Endothelial cell of umbilical vein (primary cell): Measurements from ENCODE around the gene FLG. TPM values are rescaled to one million over a fixed set of nuclear protein-coding genes. Genes with fewer than 3 reads are reported as not detected.

ENCODE experiments used
- BruUV-seq: library from RNA; stranded (reverse); fragments of 400-500 nt; replicated peaks from 2 replicates; lab custom pipeline; 2021; lab: Mats Ljungman, UMichigan
- CTCF ChIA-PET: fragments of 300-600, 350-600 bp; sonication (Branson Sonifier 250); formaldehyde crosslinking; loops from one replicate; lab custom pipeline; 2021; ENCODE audit warnings: antibody characterized with exemption, inconsistent platforms; lab: Charles Lee
- POLR2A ChIA-PET: fragments of 300-600, 350-600 bp; sonication (Branson Sonifier 250); formaldehyde crosslinking; loops from one replicate; lab custom pipeline; 2021; ENCODE audit warnings: antibody characterized with exemption, inconsistent platforms; lab: Charles Lee
- DNase-seq: peaks from one replicate; pipeline ENCODE4 v3.0.0-alpha.2; 2011; ENCODE audit warnings: low read depth, low spot score
- FAIRE-seq: peaks from 2 replicates; lab custom pipeline; 2011; peaks lifted over from hg19 to GRCh38; lab: Jason Lieb, UNC
- H2AFZ ChIP-seq: 2 replicates; pipeline ENCODE4 v1.6.0; 2012; ENCODE audit warnings: low read depth, low read length, control low read depth, inconsistent platforms
- H3K27ac ChIP-seq: 2 replicates; pipeline ENCODE4 v1.5.1; 2011; ENCODE audit warnings: low read depth, mild to moderate bottlenecking, control low read depth, low read length, moderate library complexity; ENCODE audit not compliant: insufficient read depth
- H3K27me3 ChIP-seq, 2 experiments: 2 replicates each; pipeline versions ENCODE4 v1.6.0 to v1.6.1; 2011; ENCODE audit warnings: low read length in 2 of 2, mixed read lengths in 1 of 2; ENCODE audit not compliant: control insufficient read depth in 2 of 2, insufficient read depth in 2 of 2
- H3K36me3 ChIP-seq, 2 experiments: 2 replicates in 1 of 2; 3 replicates in 1 of 2; pipeline ENCODE4 v1.5.1; 2011; ENCODE audit warnings: low read length in 2 of 2, mild to moderate bottlenecking in 1 of 2, moderate library complexity in 1 of 2; ENCODE audit not compliant: control insufficient read depth in 2 of 2, insufficient read depth in 2 of 2; ENCODE audit errors: extremely low read depth in 1 of 2
- H3K4me1 ChIP-seq: 3 replicates; pipeline ENCODE4 v1.5.1; 2011; ENCODE audit warnings: mild to moderate bottlenecking, low read length; ENCODE audit not compliant: control insufficient read depth, insufficient read depth; ENCODE audit errors: extremely low read depth
- H3K4me2 ChIP-seq: 2 replicates; pipeline ENCODE4 v1.6.1; 2011; ENCODE audit warnings: low read length, control low read depth, mixed read lengths; ENCODE audit not compliant: insufficient read depth
- H3K4me3 ChIP-seq, 3 experiments: fragments of 200-600 bp in 1 of 3; sonication (generic), shearing (Covaris generic) in 1 of 3; replicated peaks in 1 of 3; 2 replicates each; pipeline ENCODE4 v1.5.1; 2011 to 2016; ENCODE audit warnings: control low read depth in 3 of 3, low read length in 3 of 3, mild to moderate bottlenecking in 2 of 3, inconsistent platforms in 1 of 3, low read depth in 1 of 3, moderate library complexity in 1 of 3; ENCODE audit not compliant: insufficient read depth in 1 of 3
- H3K79me2 ChIP-seq: 2 replicates; pipeline ENCODE4 v1.6.0; 2012; ENCODE audit warnings: low read length, inconsistent platforms; ENCODE audit not compliant: control insufficient read depth, insufficient read depth
- H3K9ac ChIP-seq: replicated peaks from 2 replicates; pipeline ENCODE3; 2011; ENCODE audit warnings: low read length, control low read depth; ENCODE audit not compliant: insufficient read depth; ENCODE audit errors: extremely low read depth
- H3K9me1 ChIP-seq: replicated peaks from 3 replicates; pipeline ENCODE4 v1.6.0; 2011; ENCODE audit warnings: mild to moderate bottlenecking, low read length; ENCODE audit not compliant: control insufficient read depth, insufficient read depth; ENCODE audit errors: extremely low read depth
- H3K9me3 ChIP-seq: replicated peaks from 2 replicates; pipeline ENCODE4 v1.5.1; 2012; ENCODE audit warnings: low read length, inconsistent platforms; ENCODE audit not compliant: control insufficient read depth, insufficient read depth
- H4K20me1 ChIP-seq: replicated peaks from 2 replicates; pipeline ENCODE3; 2011; ENCODE audit warnings: mild to moderate bottlenecking, low read length; ENCODE audit not compliant: control insufficient read depth, insufficient read depth; ENCODE audit errors: extremely low read depth
- CTCF ChIP-seq, 2 donors: IDR thresholded peaks; 1 replicate in 1 of 2; 2 replicates in 1 of 2; pipeline ENCODE4 v1.5.1; 2011; ENCODE audit warnings: low read length in 2 of 2, mild to moderate bottlenecking in 2 of 2, moderate library complexity in 2 of 2, control low read depth in 1 of 2, inconsistent platforms in 1 of 2, low read depth in 1 of 2; ENCODE audit not compliant: insufficient read depth in 1 of 2; ENCODE audit errors: extremely low read depth in 1 of 2
- EZH2 ChIP-seq: IDR thresholded peaks from 2 replicates; pipeline ENCODE4 v1.6.1; 2012; ENCODE audit warnings: borderline replicate concordance, low read depth, mild to moderate bottlenecking, moderate library complexity, low read length, inconsistent platforms; ENCODE audit not compliant: severe bottlenecking
- FOS ChIP-seq: IDR thresholded peaks from 2 replicates; pipeline ENCODE4 v1.6.1; 2011; ENCODE audit warnings: mild to moderate bottlenecking, low read length, moderate library complexity, borderline replicate concordance; ENCODE audit not compliant: insufficient read depth
- GATA2 ChIP-seq: IDR thresholded peaks from 2 replicates; pipeline ENCODE4 v1.7.0; 2011; ENCODE audit warnings: low read depth, mild to moderate bottlenecking, moderate library complexity, mixed read lengths, low read length; ENCODE audit not compliant: insufficient read length, insufficient read depth
- JUN ChIP-seq: IDR thresholded peaks from 2 replicates; pipeline ENCODE4 v1.6.1; 2011; ENCODE audit warnings: borderline replicate concordance, low read depth; ENCODE audit not compliant: insufficient read length, insufficient read depth
- MAX ChIP-seq: IDR thresholded peaks from 2 replicates; pipeline ENCODE4 v1.6.1; 2011; ENCODE audit not compliant: insufficient read depth, insufficient read length
- MYC ChIP-seq: IDR thresholded peaks from one replicate; pipeline ENCODE4 v1.6.1; 2011; ENCODE audit warnings: mild to moderate bottlenecking, low read depth, low read length
- POLR2A ChIP-seq: IDR thresholded peaks from 2 replicates; pipeline ENCODE4 v1.6.1; 2012; ENCODE audit warnings: low read depth, mild to moderate bottlenecking, control low read depth, low read length
- POLR2AphosphoS5 ChIP-seq: IDR thresholded peaks from 2 replicates; pipeline ENCODE4 v1.6.1; 2012; ENCODE audit warnings: low read depth, mild to moderate bottlenecking, control low read depth, low read length, moderate library complexity; ENCODE audit not compliant: insufficient read depth
- dilution Hi-C: fragments of 300-500 bp; cut with MboI; formaldehyde crosslinking; loops from one replicate; pipeline ENCODE4 v1.15.0; 2019; ENCODE audit warnings: low sequenced_read_pairs; ENCODE audit not compliant: extremely low pct_ligation_motif_present
- intact Hi-C: fragments of 100-400 bp; cut with micrococcal nuclease; formaldehyde crosslinking; loops from one replicate; pipeline ENCODE4 v1.10.0; 2022
- polyA plus RNA-seq, 4 experiments: library from polyadenylated mRNA; depleted of rRNA in 3 of 4; stranded (reverse) in 3 of 4; unstranded in 1 of 4; fragments of >200 nt; gene quantifications; 2 replicates each; pipeline versions ENCODE4 v1.2.1 to v1.2.3, GENCODE V29; 2011 to 2012; ENCODE audit warnings: missing spikeins in 1 of 4
- total RNA-seq: library from RNA; stranded (reverse); gene quantifications from 2 replicates; pipeline ENCODE4 v1.2.3, GENCODE V29; 2021

The FLG gene
- total and polyA plus RNA-seq, 2 donors (not counting 3 experiments of a cell fraction or from before 2014, with no cell fraction given), result not detected

GRCh38 chr1:152335399-152335798, 10.4 kb upstream of the FLG start:
- Histone ChIP-seq H3K4me2 (no peak overlapping the region), H2AFZ (no peak overlapping the region), H3K79me2 (no peaks in the 10 kb centered on the region), H3K9me3 (no peaks in the 10 kb centered on the region), H4K20me1 (no peaks in the 10 kb centered on the region), H3K27me3 (no peaks in the 10 kb centered on the region), H3K9ac (no peak overlapping the region), H3K4me1 (no peaks in the 10 kb centered on the region), H3K27ac (no peak overlapping the region), H3K36me3 (no peaks in the 10 kb centered on the region), H3K4me3 (no peak overlapping the region), H3K9me1 (no peaks in the 10 kb centered on the region)
- POLR2A ChIA-PET, result no interaction called here
- DNase-seq, result no peak
- dilution Hi-C loops (no loop called here), intact Hi-C loops (no loop called here)
- TF ChIP-seq POLR2AphosphoS5 (no peak), CTCF (IDR thresholded peaks at IDR 0.05; ENCODE audit: extremely low read depth in 1 of 2, insufficient read depth in 1 of 2, low read depth in 1 of 2, low read length in 2 of 2) (no peak), MYC (no peak), EZH2 (no peak), MAX (no peak), JUN (no peak), FOS (no peak), POLR2A (no peak), GATA2 (no peak)
- CTCF ChIA-PET, result interaction anchor here (1.3 to 4.7 kb wide), 2 partner anchors 12 to 174 kb away, joined by 3 to 28 read pairs; no protein-coding TSS in a partner anchor
- no peak for FAIRE-seq
- BruUV-seq, result no TSS peak
